NCI-H1930 (cell line): ENCODE data around the gene ZNF486.
"Not testable (repeated sequence)": the region's sequence is repeated elsewhere in the genome, so short reads cannot be mapped to it uniquely, and the experiment has no call there.

Experiments
- DNase-seq, 2 experiments: peaks; one replicate each; lab custom pipeline; 2025; lab: John Stamatoyannopoulos, UW

ZNF486 gene

DNA sequence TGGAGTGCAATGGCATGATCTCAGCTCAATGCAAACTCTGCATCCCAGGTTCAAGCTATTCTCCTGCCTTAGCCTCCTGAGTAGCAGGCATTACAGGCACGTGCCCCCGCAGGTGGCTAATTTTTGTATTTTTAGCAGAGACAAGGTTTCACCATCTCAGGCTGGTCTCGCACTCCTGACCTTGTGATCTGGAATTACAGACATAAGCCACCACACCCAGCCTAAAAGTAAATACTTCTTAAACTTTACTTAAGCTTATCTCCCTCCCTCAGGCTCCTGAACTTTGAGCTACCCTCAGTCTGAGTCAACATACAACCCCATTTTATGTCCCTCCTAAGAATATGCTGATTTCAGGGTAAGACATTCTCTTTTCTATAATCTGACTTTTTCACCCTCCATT lies 66.1 kb downstream of the ZNF486 start:
- DNase-seq, result no peak

DNA sequence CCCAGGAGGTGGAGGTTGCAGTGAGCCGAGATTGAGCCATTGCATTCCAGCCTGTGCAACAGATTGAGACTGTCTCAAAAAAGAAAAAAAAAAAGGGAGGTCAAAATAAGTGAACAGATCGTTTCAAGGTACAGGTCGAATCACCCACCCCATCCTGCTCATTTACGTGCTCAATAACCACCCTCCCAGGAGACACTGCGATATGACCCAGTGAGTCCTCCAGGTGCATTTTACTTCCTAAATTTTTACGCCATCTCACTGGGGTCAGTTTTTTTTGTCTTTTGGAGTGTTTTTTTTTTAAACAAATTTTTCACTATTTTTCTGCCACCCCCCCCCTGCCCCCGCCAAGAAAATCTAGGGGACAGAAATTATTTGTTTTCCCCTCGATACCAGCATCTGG lies 68.1 kb downstream of the ZNF486 start:
- DNase-seq, result no peak

GRCh38 chr19:20237773-20238623 lies 71.0 kb downstream of the ZNF486 start:
- DNase-seq, result no peak

DNA sequence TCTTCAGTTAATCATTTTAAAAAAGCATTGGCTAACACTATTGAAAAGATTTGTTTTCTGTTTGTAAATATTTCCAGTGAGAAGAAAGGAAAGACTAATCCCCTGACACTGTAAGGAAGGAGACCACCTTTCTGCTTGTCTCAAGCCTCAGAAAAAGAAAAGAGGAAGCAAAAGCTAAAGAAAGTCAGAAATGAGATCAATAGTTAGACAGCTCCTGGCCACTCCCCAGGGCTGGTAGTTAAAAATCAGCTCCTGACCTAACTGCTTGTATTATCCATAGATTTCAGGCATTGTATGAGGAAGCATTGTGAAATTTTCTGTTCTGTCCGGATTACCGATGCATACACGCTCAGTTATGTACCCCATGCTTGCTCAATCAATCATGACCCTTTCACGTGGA lies 76.6 kb downstream of the ZNF486 start:
- DNase-seq, result no peak

- DNase-seq, result no peak
Measured at GRCh38 chr19:20244356-20244755, 77.3 kb downstream of the ZNF486 start.

GRCh38 chr19:20245309-20245708 lies 78.3 kb downstream of the ZNF486 start:
- no peak for DNase-seq

- no peak for DNase-seq
Measured at GRCh38 chr19:20247016-20247683, 80.1 kb downstream of the ZNF486 start.

- not testable (repeated sequence) for DNase-seq
Measured at GRCh38 chr19:20248258-20248657, 81.2 kb downstream of the ZNF486 start.
